Upper lobe of left lung (tissue), 6 donors: ENCODE measurements around the gene MAP2K5. TPM values are rescaled to one million over a fixed set of nuclear protein-coding genes. Genes with fewer than 3 reads are reported as not detected.

Experiments used
- ATAC-seq, 2 donors: fragments of 200-7000 bp; cut with Tn5 transposase; one replicate each; pipeline ENCODE4 v1.9.1; 2022; ENCODE audit warnings: mild to moderate bottlenecking in 2 of 2, moderate library complexity in 2 of 2; ENCODE audit not compliant: low FRiP score in 2 of 2
- DNase-seq, 2 donors: peaks; one replicate each; pipeline ENCODE4 v3.0.0-alpha.2; 2019 to 2020
- H3K27ac ChIP-seq, 4 donors: fragments of 200-600 bp; sonication (generic); one replicate each; pipeline ENCODE4 v1.5.1; 2016 to 2019
- H3K27me3 ChIP-seq, 4 donors: fragments of 200-600 bp; sonication (generic); one replicate each; pipeline ENCODE4 v1.5.1; 2017 to 2019
- H3K36me3 ChIP-seq, 4 donors: fragments of 200-600 bp; sonication (generic); one replicate each; pipeline ENCODE4 v1.5.1; 2016 to 2019
- H3K4me1 ChIP-seq, 4 donors: fragments of 200-600 bp; sonication (generic); one replicate each; pipeline ENCODE4 v1.5.1; 2018 to 2019
- H3K4me3 ChIP-seq, 4 donors: fragments of 200-600 bp; sonication (generic); one replicate each; pipeline ENCODE4 v1.5.1; 2017 to 2019; ENCODE audit warnings: mild to moderate bottlenecking in 2 of 4, moderate library complexity in 1 of 4
- H3K9me3 ChIP-seq, 4 donors: fragments of 200-600 bp; sonication (generic); one replicate each; pipeline ENCODE4 v1.5.1; 2018 to 2019
- EP300 ChIP-seq, 4 donors: sonication (generic); formaldehyde crosslinking; IDR thresholded peaks; one replicate each; pipeline ENCODE4 v1.5.1; 2017; ENCODE audit warnings: antibody characterized with exemption in 4 of 4, control low read depth in 2 of 4
- POLR2A ChIP-seq, 4 donors: fragments of 450-650 bp; IDR thresholded peaks; one replicate each; pipeline ENCODE4 v1.5.1; 2016 to 2017; ENCODE audit warnings: antibody characterized with exemption in 4 of 4, mild to moderate bottlenecking in 2 of 4
- POLR2AphosphoS5 ChIP-seq, 2 donors: sonication (generic); formaldehyde crosslinking; IDR thresholded peaks; one replicate each; pipeline ENCODE4 v1.5.1; 2017; ENCODE audit warnings: antibody characterized with exemption in 2 of 2
- WGBS, 2 donors: methylation state at CpG; one replicate each; pipeline ENCODE4 v1.1.5; 2017 to 2018; 5-methylcytosine and 5-hydroxymethylcytosine counted together
- total RNA-seq, 6 donors: library from RNA; depleted of rRNA in 4 of 6; stranded (reverse); fragments of >200 nt in 4 of 6; gene quantifications; one replicate each; pipeline versions ENCODE4 v1.1.0 to v1.2.1, GENCODE V29; 2016 to 2021
- TF ChIP-seq, protein P1 (sequence below), 6 experiments: fragments of 450-650 bp in 4 of 6; fragments of 200-600 bp in 2 of 6; sonication (generic) in 2 of 6; IDR thresholded peaks; one replicate each; pipeline ENCODE4 v1.5.1; 2016 to 2019; ENCODE audit warnings: antibody characterized with exemption in 6 of 6
- donor health status: DM: no; HTN: no; CAD: no; lungs with moderate emphysema.
- donor health status: DM: no; HTN: yes; CAD: no; lungs with severe emphysema.

MAP2K5 gene
- total RNA-seq, 6 donors from 2014 or later, result 7.8 to 25.6 (median 16.0) TPM

GRCh38 chr15:67605871-67606270, 63.4 kb downstream of the MAP2K5 start:
- 97 to 99% methylated on average over 2 of the region's 2 CpGs for WGBS, 2 donors
- DNase-seq (no peak), ATAC-seq (no peak)
- H3K36me3 ChIP-seq, result peaks cover 0 to 6% (median 0%) of the 10 kb centered on the region in 4 donors
- no peaks in the 10 kb centered on the region for H3K27me3 ChIP-seq
- H3K9me3 ChIP-seq, result no peaks in the 10 kb centered on the region
- no peaks in the 10 kb centered on the region for H3K4me1 ChIP-seq
- TF ChIP-seq POLR2AphosphoS5 (IDR thresholded peaks at IDR 0.05) (no peak), POLR2A (IDR thresholded peaks at IDR 0.05) (no peak), EP300 (IDR thresholded peaks at IDR 0.05) (no peak)
- TF ChIP-seq, protein P1, sequence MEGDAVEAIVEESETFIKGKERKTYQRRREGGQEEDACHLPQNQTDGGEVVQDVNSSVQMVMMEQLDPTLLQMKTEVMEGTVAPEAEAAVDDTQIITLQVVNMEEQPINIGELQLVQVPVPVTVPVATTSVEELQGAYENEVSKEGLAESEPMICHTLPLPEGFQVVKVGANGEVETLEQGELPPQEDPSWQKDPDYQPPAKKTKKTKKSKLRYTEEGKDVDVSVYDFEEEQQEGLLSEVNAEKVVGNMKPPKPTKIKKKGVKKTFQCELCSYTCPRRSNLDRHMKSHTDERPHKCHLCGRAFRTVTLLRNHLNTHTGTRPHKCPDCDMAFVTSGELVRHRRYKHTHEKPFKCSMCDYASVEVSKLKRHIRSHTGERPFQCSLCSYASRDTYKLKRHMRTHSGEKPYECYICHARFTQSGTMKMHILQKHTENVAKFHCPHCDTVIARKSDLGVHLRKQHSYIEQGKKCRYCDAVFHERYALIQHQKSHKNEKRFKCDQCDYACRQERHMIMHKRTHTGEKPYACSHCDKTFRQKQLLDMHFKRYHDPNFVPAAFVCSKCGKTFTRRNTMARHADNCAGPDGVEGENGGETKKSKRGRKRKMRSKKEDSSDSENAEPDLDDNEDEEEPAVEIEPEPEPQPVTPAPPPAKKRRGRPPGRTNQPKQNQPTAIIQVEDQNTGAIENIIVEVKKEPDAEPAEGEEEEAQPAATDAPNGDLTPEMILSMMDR (IDR thresholded peaks at IDR 0.05), result no peak
- H3K27ac ChIP-seq, result no peak overlapping the region
- H3K4me3 ChIP-seq, result no peak overlapping the region

- Histone ChIP-seq H3K36me3 (peaks cover 0 to 5% (median 0%) of the 10 kb centered on the region in 4 donors), H3K4me1 (no peaks in the 10 kb centered on the region), H3K4me3 (no peak overlapping the region), H3K27ac (no peak overlapping the region), H3K9me3 (no peaks in the 10 kb centered on the region), H3K27me3 (no peaks in the 10 kb centered on the region)
- DNase-seq, result no peak
- ATAC-seq, result no peak
- no peak for TF ChIP-seq POLR2AphosphoS5 (IDR thresholded peaks at IDR 0.05)
- no peak for TF ChIP-seq POLR2A (IDR thresholded peaks at IDR 0.05)
- TF ChIP-seq, protein P1 (IDR thresholded peaks at IDR 0.05), result no peak
- no peak for TF ChIP-seq EP300 (IDR thresholded peaks at IDR 0.05)
- WGBS, 2 donors, result 92 to 97% methylated on average over 1 of the region's 1 CpG
Measured at GRCh38 chr15:67606742-67607141, 64.2 kb downstream of the MAP2K5 start.

GRCh38 chr15:67607329-67607728, 64.8 kb downstream of the MAP2K5 start:
- H3K9me3 ChIP-seq, result no peaks in the 10 kb centered on the region
- WGBS, 2 donors, result 94 to 95% methylated on average over 4 of the region's 4 CpGs
- TF ChIP-seq POLR2A (IDR thresholded peaks at IDR 0.05) (no peak), EP300 (IDR thresholded peaks at IDR 0.05) (no peak), POLR2AphosphoS5 (IDR thresholded peaks at IDR 0.05) (no peak)
- TF ChIP-seq, protein P1 (IDR thresholded peaks at IDR 0.05), result no peak
- ATAC-seq (no peak), DNase-seq (no peak)
- H3K27me3 ChIP-seq, result no peaks in the 10 kb centered on the region
- no peaks in the 10 kb centered on the region for H3K36me3 ChIP-seq
- no peak overlapping the region for H3K27ac ChIP-seq
- H3K4me1 ChIP-seq, result no peaks in the 10 kb centered on the region
- no peak overlapping the region for H3K4me3 ChIP-seq

DNA sequence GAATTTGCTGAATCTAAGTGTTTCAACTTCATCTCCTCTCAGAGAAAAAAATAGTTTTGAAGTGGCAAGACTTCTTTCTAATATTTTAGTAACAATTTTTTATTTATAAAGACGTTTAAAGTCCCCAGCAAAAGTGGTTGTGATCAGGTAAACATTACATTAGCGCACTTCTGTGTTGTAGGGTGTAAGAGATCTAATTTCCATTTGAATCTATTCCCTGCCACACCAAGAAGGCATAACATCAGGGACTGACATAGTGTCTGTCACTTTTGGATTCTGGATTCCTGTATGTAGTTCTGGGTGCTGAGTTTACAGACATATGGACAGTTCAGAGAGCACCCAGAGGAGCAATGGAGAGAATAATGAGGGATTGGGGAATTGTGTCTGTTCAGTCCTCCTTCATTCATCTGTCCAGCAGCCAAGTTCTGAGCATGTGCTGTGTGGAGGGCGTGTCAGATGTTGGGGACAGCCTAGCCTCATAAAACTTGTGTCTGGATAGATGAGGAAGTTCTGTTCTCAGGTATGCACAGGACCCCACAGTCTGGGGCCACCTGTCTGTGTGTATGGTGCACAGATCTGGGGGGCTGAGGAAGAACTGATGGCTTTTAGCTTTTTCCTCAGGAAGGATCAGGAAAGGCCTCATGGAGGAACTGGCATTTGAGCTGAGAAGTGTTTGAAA, 65.6 kb downstream of the MAP2K5 start:
- no peak for DNase-seq
- no peaks in the 10 kb centered on the region for H3K36me3 ChIP-seq
- WGBS, 2 donors, result 93% methylated on average over 3 of the region's 3 CpGs
- TF ChIP-seq POLR2A (IDR thresholded peaks at IDR 0.05) (no peak), EP300 (IDR thresholded peaks at IDR 0.05) (no peak), POLR2AphosphoS5 (IDR thresholded peaks at IDR 0.05) (no peak)
- TF ChIP-seq, protein P1 (IDR thresholded peaks at IDR 0.05), result no peak
- ATAC-seq, result no peak
- no peak overlapping the region for H3K27ac ChIP-seq
- no peak overlapping the region for H3K4me3 ChIP-seq
- H3K9me3 ChIP-seq, result no peaks in the 10 kb centered on the region
- H3K4me1 ChIP-seq, result no peaks in the 10 kb centered on the region
- H3K27me3 ChIP-seq, result no peaks in the 10 kb centered on the region

DNA sequence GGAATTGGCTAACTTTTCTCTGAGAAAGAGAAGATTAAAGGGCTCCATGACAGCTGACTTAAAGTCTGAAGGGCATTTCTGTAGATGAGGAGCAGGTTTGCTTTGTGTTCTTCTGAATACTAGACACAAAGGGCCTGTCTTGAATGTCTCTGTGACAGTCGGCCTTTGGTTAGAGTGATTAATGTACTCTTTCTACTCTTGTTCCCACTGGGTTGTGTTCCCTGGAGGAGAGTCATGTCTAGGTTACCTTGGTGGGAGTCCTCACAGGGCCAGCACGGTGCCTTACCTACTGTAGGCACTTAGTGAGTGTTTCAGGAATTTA, 66.1 kb downstream of the MAP2K5 start:
- Histone ChIP-seq H3K27me3 (no peaks in the 10 kb centered on the region), H3K4me1 (no peaks in the 10 kb centered on the region), H3K36me3 (no peaks in the 10 kb centered on the region), H3K4me3 (no peak overlapping the region), H3K9me3 (no peaks in the 10 kb centered on the region), H3K27ac (no peak overlapping the region)
- DNase-seq, result no peak
- ATAC-seq, result no peak
- TF ChIP-seq, protein P1 (IDR thresholded peaks at IDR 0.05), result no peak
- no peak for TF ChIP-seq EP300 (IDR thresholded peaks at IDR 0.05)
- TF ChIP-seq POLR2A (IDR thresholded peaks at IDR 0.05), result no peak
- no peak for TF ChIP-seq POLR2AphosphoS5 (IDR thresholded peaks at IDR 0.05)
- 90 to 97% methylated on average over 2 of the region's 2 CpGs for WGBS, 2 donors
